ENCODE data around the gene KCTD12.

DNA sequence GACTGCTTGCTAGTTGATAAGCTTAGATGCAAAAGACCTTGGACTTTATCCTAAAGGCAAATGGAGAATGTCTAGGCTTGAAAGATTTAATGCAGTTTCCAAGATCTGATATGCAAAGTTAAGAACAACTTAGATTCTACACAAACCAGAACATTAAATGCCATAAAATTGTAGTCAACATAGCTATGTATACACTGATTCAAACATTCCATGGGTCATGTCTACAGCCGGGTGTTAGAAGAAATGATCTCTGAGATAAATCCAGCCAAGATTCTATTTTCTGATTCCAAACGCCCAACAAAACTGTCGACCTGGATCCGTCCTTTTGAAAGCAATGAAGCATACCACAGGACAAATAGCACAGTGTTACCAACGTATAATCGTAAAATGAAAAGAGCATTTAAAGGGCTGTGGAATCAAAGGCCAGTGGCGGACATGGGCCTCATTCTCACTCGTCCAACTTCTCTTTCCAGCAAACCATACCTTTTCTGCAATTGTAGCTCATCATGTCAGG is 52.7 kb downstream of the KCTD12 start:
- TF ChIP-seq, protein P1, sequence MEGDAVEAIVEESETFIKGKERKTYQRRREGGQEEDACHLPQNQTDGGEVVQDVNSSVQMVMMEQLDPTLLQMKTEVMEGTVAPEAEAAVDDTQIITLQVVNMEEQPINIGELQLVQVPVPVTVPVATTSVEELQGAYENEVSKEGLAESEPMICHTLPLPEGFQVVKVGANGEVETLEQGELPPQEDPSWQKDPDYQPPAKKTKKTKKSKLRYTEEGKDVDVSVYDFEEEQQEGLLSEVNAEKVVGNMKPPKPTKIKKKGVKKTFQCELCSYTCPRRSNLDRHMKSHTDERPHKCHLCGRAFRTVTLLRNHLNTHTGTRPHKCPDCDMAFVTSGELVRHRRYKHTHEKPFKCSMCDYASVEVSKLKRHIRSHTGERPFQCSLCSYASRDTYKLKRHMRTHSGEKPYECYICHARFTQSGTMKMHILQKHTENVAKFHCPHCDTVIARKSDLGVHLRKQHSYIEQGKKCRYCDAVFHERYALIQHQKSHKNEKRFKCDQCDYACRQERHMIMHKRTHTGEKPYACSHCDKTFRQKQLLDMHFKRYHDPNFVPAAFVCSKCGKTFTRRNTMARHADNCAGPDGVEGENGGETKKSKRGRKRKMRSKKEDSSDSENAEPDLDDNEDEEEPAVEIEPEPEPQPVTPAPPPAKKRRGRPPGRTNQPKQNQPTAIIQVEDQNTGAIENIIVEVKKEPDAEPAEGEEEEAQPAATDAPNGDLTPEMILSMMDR (IDR thresholded peaks at IDR 0.05), result no peak
- TF ChIP-seq POLR2A (IDR thresholded peaks at IDR 0.05), result no peak

Data from Peyer's patch (tissue), 4 donors.